ENCODE data around the gene NAA16. TPM values are rescaled to one million over a fixed set of nuclear protein-coding genes. Genes with fewer than 3 reads are reported as not detected.
"Not testable (repeated sequence)": the region's sequence is repeated elsewhere in the genome, so short reads cannot be mapped to it uniquely, and the experiment has no call there.

Gene NAA16
- total RNA-seq, 2 donors from 2014 or later = 28.3 to 36.3 TPM

GRCh38 chr13:41418731-41419130 lies 107.7 kb downstream of the NAA16 start:
- no peak for TF ChIP-seq CTCF (IDR thresholded peaks at IDR 0.05)
- ATAC-seq (ENCODE audit: insufficient number of reproducible peaks, low FRiP score, low read depth) (no peak), DNase-seq (ENCODE audit: low spot score) (no peak)
- H3K27me3 ChIP-seq (replicated peaks; ENCODE audit: insufficient read depth) = no peaks in the 10 kb centered on the region
- no peak overlapping the region for H3K4me3 ChIP-seq
- H3K27ac ChIP-seq = no peak overlapping the region
- H3K9me3 ChIP-seq = no peaks in the 10 kb centered on the region
- H3K36me3 ChIP-seq = no peaks in the 10 kb centered on the region
- H3K4me1 ChIP-seq (ENCODE audit: control insufficient read depth in 1 of 2, low read depth in 2 of 2) = no peaks in the 10 kb centered on the region

GRCh38 chr13:41419206-41419605 lies 108.1 kb downstream of the NAA16 start:
- Histone ChIP-seq H3K9me3 (no peaks in the 10 kb centered on the region), H3K27me3 (replicated peaks; ENCODE audit: insufficient read depth) (no peaks in the 10 kb centered on the region), H3K4me1 (ENCODE audit: control insufficient read depth in 1 of 2, low read depth in 2 of 2) (no peaks in the 10 kb centered on the region), H3K27ac (no peak overlapping the region), H3K4me3 (no peak overlapping the region), H3K36me3 (no peaks in the 10 kb centered on the region)
- DNase-seq (ENCODE audit: low spot score) (no peak), ATAC-seq (ENCODE audit: insufficient number of reproducible peaks, low FRiP score, low read depth) (no peak)
- no peak for TF ChIP-seq CTCF (IDR thresholded peaks at IDR 0.05)

GRCh38 chr13:41420146-41420545 lies 109.1 kb downstream of the NAA16 start:
- ATAC-seq (ENCODE audit: insufficient number of reproducible peaks, low FRiP score, low read depth) (no peak), DNase-seq (ENCODE audit: low spot score) (no peak)
- H3K9me3 ChIP-seq = no peaks in the 10 kb centered on the region
- no peak overlapping the region for H3K4me3 ChIP-seq
- H3K27ac ChIP-seq = no peak overlapping the region
- H3K4me1 ChIP-seq (ENCODE audit: control insufficient read depth in 1 of 2, low read depth in 2 of 2) = no peaks in the 10 kb centered on the region
- H3K36me3 ChIP-seq = no peaks in the 10 kb centered on the region
- no peaks in the 10 kb centered on the region for H3K27me3 ChIP-seq (replicated peaks; ENCODE audit: insufficient read depth)
- no peak for TF ChIP-seq CTCF (IDR thresholded peaks at IDR 0.05)

- ATAC-seq (ENCODE audit: insufficient number of reproducible peaks, low FRiP score, low read depth); H3K4me3 ChIP-seq; H3K4me1 ChIP-seq (ENCODE audit: control insufficient read depth in 1 of 2, low read depth in 2 of 2); H3K27me3 ChIP-seq (replicated peaks; ENCODE audit: insufficient read depth); H3K9me3 ChIP-seq; H3K27ac ChIP-seq; DNase-seq (ENCODE audit: low spot score); H3K36me3 ChIP-seq: not testable (repeated sequence)
These were observed 110.3 kb downstream of the NAA16 start for GRCh38 chr13:41421330-41421729.

GRCh38 chr13:41421983-41422382 lies 110.9 kb downstream of the NAA16 start:
- not testable (repeated sequence) for H3K36me3 ChIP-seq; H3K4me1 ChIP-seq (ENCODE audit: control insufficient read depth in 1 of 2, low read depth in 2 of 2); H3K27me3 ChIP-seq (replicated peaks; ENCODE audit: insufficient read depth); ATAC-seq (ENCODE audit: insufficient number of reproducible peaks, low FRiP score, low read depth); DNase-seq (ENCODE audit: low spot score); H3K4me3 ChIP-seq; H3K27ac ChIP-seq; H3K9me3 ChIP-seq

- DNase-seq (ENCODE audit: low spot score); H3K27me3 ChIP-seq (replicated peaks; ENCODE audit: insufficient read depth); H3K27ac ChIP-seq; H3K4me1 ChIP-seq (ENCODE audit: control insufficient read depth in 1 of 2, low read depth in 2 of 2); ATAC-seq (ENCODE audit: insufficient number of reproducible peaks, low FRiP score, low read depth); H3K4me3 ChIP-seq; H3K9me3 ChIP-seq; H3K36me3 ChIP-seq: not testable (repeated sequence)
These were observed 112.2 kb downstream of the NAA16 start for GRCh38 chr13:41423259-41423658.

GRCh38 chr13:41424675-41425074 lies 113.6 kb downstream of the NAA16 start:
- H3K4me3 ChIP-seq; DNase-seq (ENCODE audit: low spot score); H3K27ac ChIP-seq; H3K27me3 ChIP-seq (replicated peaks; ENCODE audit: insufficient read depth); H3K9me3 ChIP-seq; H3K36me3 ChIP-seq; H3K4me1 ChIP-seq (ENCODE audit: control insufficient read depth in 1 of 2, low read depth in 2 of 2); ATAC-seq (ENCODE audit: insufficient number of reproducible peaks, low FRiP score, low read depth): not testable (repeated sequence)
